Neural cell (in vitro differentiated cells): ENCODE results near the gene PAX8. TPM values are rescaled to one million over a fixed set of nuclear protein-coding genes. Genes with fewer than 3 reads are reported as not detected.

ENCODE experiments used
- H2AFZ ChIP-seq: fragments of 200-600, 300-800 bp; sonication (generic), shearing (Covaris generic); 2 replicates; pipeline ENCODE4 v1.6.0; 2014; ENCODE audit warnings: low read depth, mild to moderate bottlenecking, antibody characterized with exemption, low read length, moderate library complexity
- H3F3A ChIP-seq: fragments of 200-600 bp; shearing (Covaris generic); 2 replicates; pipeline ENCODE4 v1.6.1; 2016; ENCODE audit warnings: mild to moderate bottlenecking, moderate library complexity, mixed read lengths, antibody characterized with exemption, low read length; ENCODE audit not compliant: insufficient read depth, poor library complexity, severe bottlenecking
- H3K27ac ChIP-seq: fragments of 200-600, 300-800 bp; sonication (generic), shearing (Covaris generic); 2 replicates; pipeline ENCODE4 v1.5.1; 2014; ENCODE audit warnings: mild to moderate bottlenecking, low read length, moderate library complexity
- H3K27me3 ChIP-seq: fragments of 300-800, 200-600 bp; sonication (generic), shearing (Covaris generic); 2 replicates; pipeline ENCODE4 v1.6.0; 2014; ENCODE audit warnings: mild to moderate bottlenecking, low read depth, low read length, moderate library complexity; ENCODE audit not compliant: insufficient read depth
- H3K36me3 ChIP-seq: fragments of 300-800, 200-600 bp; sonication (generic), shearing (Covaris generic); 2 replicates; pipeline ENCODE4 v1.5.1; 2014; ENCODE audit warnings: mild to moderate bottlenecking, antibody characterized with exemption, low read length, moderate library complexity; ENCODE audit not compliant: insufficient read depth
- H3K4me2 ChIP-seq: fragments of 300-800, 200-600 bp; sonication (generic), shearing (Covaris generic); 2 replicates; pipeline ENCODE4 v1.6.0; 2014; ENCODE audit warnings: mild to moderate bottlenecking, low read length
- H3K4me3 ChIP-seq: fragments of 300-800, 200-600 bp; sonication (generic), shearing (Covaris generic); 2 replicates; pipeline ENCODE4 v1.5.1; 2014; ENCODE audit warnings: mild to moderate bottlenecking, low read length, moderate library complexity
- H3K79me2 ChIP-seq: fragments of 200-600 bp; shearing (Covaris generic); replicated peaks from 2 replicates; pipeline ENCODE4 v1.6.0; 2014; ENCODE audit warnings: mild to moderate bottlenecking, low read length, moderate library complexity; ENCODE audit not compliant: insufficient read depth
- H3K9ac ChIP-seq: fragments of 300-800, 200-600 bp; sonication (generic), shearing (Covaris generic); 2 replicates; pipeline ENCODE4 v1.6.1; 2016; ENCODE audit warnings: mild to moderate bottlenecking, low read length, mixed read lengths
- H3K9me2 ChIP-seq: fragments of 200-600 bp; shearing (Covaris generic); 2 replicates; pipeline ENCODE4 v1.6.1; 2016; ENCODE audit warnings: mild to moderate bottlenecking, low read length, mixed read lengths; ENCODE audit not compliant: insufficient read depth
- H3K9me3 ChIP-seq: fragments of 200-600, 300-800 bp; sonication (generic), shearing (Covaris generic); 2 replicates; pipeline ENCODE4 v1.6.1; 2016; ENCODE audit warnings: mild to moderate bottlenecking, mixed run types, low read length, moderate library complexity, mixed read lengths
- H4K20me1 ChIP-seq: fragments of 200-600 bp; shearing (Covaris generic); 2 replicates; pipeline ENCODE4 v1.6.1; 2016; ENCODE audit warnings: mild to moderate bottlenecking, mixed run types; ENCODE audit not compliant: insufficient read depth
- EP300 ChIP-seq: fragments of 450-650 bp; conservative IDR thresholded peaks from 2 replicates; pipeline ENCODE4 v1.6.1; 2014; ENCODE audit warnings: antibody characterized with exemption, mild to moderate bottlenecking, moderate library complexity; ENCODE audit not compliant: poor library complexity, severe bottlenecking
- EZH2 ChIP-seq: fragments of 200-600, 300-800 bp; shearing (Covaris generic), sonication (generic); IDR thresholded peaks from 2 replicates; pipeline ENCODE4 v1.6.1; 2014; ENCODE audit warnings: antibody characterized with exemption, low read length, borderline replicate concordance, mild to moderate bottlenecking; ENCODE audit not compliant: insufficient read depth, poor library complexity, severe bottlenecking
- MXI1 ChIP-seq: fragments of 450-650 bp; conservative IDR thresholded peaks from 2 replicates; pipeline ENCODE4 v1.6.1; 2014; ENCODE audit warnings: antibody characterized with exemption, mild to moderate bottlenecking; ENCODE audit not compliant: poor library complexity, severe bottlenecking
- POLR2AphosphoS5 ChIP-seq: IDR thresholded peaks from 2 replicates; pipeline ENCODE4 v1.6.1; 2012
- RAD21 ChIP-seq: fragments of 450-650 bp; conservative IDR thresholded peaks from 2 replicates; pipeline ENCODE4 v1.6.1; 2014; ENCODE audit warnings: antibody characterized with exemption, mild to moderate bottlenecking, moderate library complexity
- SMC3 ChIP-seq: fragments of 450-650 bp; conservative IDR thresholded peaks from 2 replicates; pipeline ENCODE4 v1.6.1; 2014; ENCODE audit warnings: antibody characterized with exemption, mild to moderate bottlenecking, moderate library complexity; ENCODE audit not compliant: poor library complexity
- TAF1 ChIP-seq: IDR thresholded peaks from 2 replicates; pipeline ENCODE4 v1.6.1; 2012; ENCODE audit warnings: low read depth
- polyA plus RNA-seq: library from polyadenylated mRNA; depleted of rRNA; stranded (reverse); fragments of >200 nt; gene quantifications from 2 replicates; pipeline ENCODE4 v1.2.3, GENCODE V29; 2014
- TF ChIP-seq, protein P1 (sequence below): IDR thresholded peaks from 2 replicates; pipeline ENCODE4 v1.6.1; 2012; ENCODE audit warnings: borderline replicate concordance
- TF ChIP-seq, protein P2 (sequence below): fragments of 450-650 bp; IDR thresholded peaks from 2 replicates; pipeline ENCODE4 v1.5.1; 2014; ENCODE audit warnings: antibody characterized with exemption, mild to moderate bottlenecking, moderate library complexity; ENCODE audit not compliant: poor library complexity, severe bottlenecking

PAX8 gene
- polyA plus RNA-seq, 1 donor from 2014 or later = not detected

DNA sequence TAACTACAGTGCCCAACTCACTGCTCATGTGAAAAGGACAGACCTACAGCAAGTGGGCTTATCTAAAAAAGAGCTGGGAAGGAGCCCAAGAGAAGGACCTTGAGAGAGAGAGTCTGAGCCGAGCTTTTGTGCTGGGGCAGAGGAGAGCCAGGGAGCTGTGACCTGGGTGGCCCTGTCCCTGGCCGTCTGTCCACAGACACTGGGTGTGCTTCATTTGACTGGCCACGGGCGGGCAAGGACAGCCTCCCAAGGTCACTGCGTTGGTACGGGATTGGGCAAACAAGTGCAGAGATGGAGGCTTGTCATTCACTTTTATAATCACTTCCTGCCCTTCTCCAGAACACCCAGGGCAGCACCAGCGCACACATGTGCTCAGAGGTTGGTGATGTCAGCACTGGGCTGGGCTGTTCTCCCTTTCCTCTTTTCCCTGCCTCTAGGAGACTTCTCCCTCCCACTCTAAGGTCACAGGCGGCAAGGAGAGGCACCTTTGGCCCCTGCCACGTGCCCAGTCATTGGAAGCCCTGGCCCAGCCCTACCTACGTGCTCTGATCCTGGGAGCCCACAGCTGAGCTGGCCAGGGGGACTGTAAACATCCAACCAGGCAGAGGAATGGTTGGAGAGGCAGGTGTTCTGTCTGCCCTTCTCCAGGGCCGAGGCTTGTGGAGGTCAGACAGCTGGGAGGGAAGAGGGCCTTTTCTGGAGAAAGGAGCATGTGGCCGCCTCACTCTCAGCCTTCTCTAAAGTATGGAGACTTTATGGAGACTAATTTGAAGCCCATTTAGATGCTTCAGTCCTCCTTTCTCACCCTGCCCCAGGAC is 111.4 kb downstream of the PAX8 start:
- Histone ChIP-seq H3F3A (no peaks in the 10 kb centered on the region), H3K4me2 (no peak overlapping the region), H3K9me3 (no peaks in the 10 kb centered on the region), H4K20me1 (no peaks in the 10 kb centered on the region), H3K36me3 (no peaks in the 10 kb centered on the region), H3K27me3 (no peaks in the 10 kb centered on the region), H3K27ac (no peak overlapping the region), H3K79me2 (no peaks in the 10 kb centered on the region), H3K9ac (no peak overlapping the region), H3K4me3 (no peak overlapping the region), H2AFZ (no peak overlapping the region), H3K9me2 (no peaks in the 10 kb centered on the region)
- TF ChIP-seq EP300 = no peak
- TF ChIP-seq, protein P1, sequence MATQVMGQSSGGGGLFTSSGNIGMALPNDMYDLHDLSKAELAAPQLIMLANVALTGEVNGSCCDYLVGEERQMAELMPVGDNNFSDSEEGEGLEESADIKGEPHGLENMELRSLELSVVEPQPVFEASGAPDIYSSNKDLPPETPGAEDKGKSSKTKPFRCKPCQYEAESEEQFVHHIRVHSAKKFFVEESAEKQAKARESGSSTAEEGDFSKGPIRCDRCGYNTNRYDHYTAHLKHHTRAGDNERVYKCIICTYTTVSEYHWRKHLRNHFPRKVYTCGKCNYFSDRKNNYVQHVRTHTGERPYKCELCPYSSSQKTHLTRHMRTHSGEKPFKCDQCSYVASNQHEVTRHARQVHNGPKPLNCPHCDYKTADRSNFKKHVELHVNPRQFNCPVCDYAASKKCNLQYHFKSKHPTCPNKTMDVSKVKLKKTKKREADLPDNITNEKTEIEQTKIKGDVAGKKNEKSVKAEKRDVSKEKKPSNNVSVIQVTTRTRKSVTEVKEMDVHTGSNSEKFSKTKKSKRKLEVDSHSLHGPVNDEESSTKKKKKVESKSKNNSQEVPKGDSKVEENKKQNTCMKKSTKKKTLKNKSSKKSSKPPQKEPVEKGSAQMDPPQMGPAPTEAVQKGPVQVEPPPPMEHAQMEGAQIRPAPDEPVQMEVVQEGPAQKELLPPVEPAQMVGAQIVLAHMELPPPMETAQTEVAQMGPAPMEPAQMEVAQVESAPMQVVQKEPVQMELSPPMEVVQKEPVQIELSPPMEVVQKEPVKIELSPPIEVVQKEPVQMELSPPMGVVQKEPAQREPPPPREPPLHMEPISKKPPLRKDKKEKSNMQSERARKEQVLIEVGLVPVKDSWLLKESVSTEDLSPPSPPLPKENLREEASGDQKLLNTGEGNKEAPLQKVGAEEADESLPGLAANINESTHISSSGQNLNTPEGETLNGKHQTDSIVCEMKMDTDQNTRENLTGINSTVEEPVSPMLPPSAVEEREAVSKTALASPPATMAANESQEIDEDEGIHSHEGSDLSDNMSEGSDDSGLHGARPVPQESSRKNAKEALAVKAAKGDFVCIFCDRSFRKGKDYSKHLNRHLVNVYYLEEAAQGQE = no peak
- TF ChIP-seq SMC3 = no peak
- no peak for TF ChIP-seq MXI1

DNA sequence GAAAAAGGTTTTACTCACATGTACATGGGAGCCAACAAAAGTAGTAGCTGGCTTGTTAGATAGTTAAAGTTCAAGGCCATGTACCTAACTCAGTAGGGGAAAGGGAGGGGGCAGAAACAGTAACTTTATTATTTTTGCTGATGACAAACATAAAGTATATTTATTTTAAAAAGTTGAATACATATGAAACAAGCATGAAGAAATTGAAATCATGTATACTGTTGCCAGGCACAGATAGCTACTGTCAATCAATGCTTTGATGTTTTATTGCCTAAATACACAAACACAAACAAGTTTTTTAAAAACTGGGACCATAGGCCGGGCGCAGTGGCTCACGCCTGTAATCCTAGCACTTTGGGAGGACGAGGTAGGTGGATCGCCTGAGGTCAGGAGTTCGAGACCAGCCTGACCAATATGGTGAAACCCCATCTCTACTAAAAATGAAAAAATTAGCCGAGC is 112.5 kb downstream of the PAX8 start:
- H3K27me3 ChIP-seq = no peaks in the 10 kb centered on the region
- TF ChIP-seq SMC3 (no peak), EP300 (no peak), EZH2 (no peak), RAD21 (no peak), TAF1 (no peak), POLR2AphosphoS5 (no peak), MXI1 (no peak)
- TF ChIP-seq, protein P2, sequence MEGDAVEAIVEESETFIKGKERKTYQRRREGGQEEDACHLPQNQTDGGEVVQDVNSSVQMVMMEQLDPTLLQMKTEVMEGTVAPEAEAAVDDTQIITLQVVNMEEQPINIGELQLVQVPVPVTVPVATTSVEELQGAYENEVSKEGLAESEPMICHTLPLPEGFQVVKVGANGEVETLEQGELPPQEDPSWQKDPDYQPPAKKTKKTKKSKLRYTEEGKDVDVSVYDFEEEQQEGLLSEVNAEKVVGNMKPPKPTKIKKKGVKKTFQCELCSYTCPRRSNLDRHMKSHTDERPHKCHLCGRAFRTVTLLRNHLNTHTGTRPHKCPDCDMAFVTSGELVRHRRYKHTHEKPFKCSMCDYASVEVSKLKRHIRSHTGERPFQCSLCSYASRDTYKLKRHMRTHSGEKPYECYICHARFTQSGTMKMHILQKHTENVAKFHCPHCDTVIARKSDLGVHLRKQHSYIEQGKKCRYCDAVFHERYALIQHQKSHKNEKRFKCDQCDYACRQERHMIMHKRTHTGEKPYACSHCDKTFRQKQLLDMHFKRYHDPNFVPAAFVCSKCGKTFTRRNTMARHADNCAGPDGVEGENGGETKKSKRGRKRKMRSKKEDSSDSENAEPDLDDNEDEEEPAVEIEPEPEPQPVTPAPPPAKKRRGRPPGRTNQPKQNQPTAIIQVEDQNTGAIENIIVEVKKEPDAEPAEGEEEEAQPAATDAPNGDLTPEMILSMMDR = no peak
- TF ChIP-seq, protein P1 = no peak
- H2AFZ ChIP-seq = no peak overlapping the region
- no peaks in the 10 kb centered on the region for H3K36me3 ChIP-seq
- no peaks in the 10 kb centered on the region for H3K9me2 ChIP-seq
- H3K27ac ChIP-seq = no peak overlapping the region
- no peaks in the 10 kb centered on the region for H3F3A ChIP-seq
- H3K4me2 ChIP-seq = no peak overlapping the region
- H3K79me2 ChIP-seq = no peaks in the 10 kb centered on the region
- H3K9ac ChIP-seq = no peak overlapping the region
- no peaks in the 10 kb centered on the region for H3K9me3 ChIP-seq
- H4K20me1 ChIP-seq = no peaks in the 10 kb centered on the region
- H3K4me3 ChIP-seq = no peak overlapping the region
